Breast epithelium (tissue), 4 donors: ENCODE data around the gene TMEM217. TPM values are rescaled to one million over a fixed set of nuclear protein-coding genes. Genes with fewer than 3 reads are reported as not detected.

Experiments
- DNase-seq, 2 donors: peaks; one replicate each; pipeline ENCODE4 v3.0.0-alpha.2; 2019; ENCODE audit warnings: low spot score in 2 of 2
- H3K27ac ChIP-seq, 2 donors: fragments of 200-600 bp; sonication (generic) in 1 of 2; one replicate each; pipeline ENCODE4 v1.5.1; 2016 to 2019; ENCODE audit warnings: mild to moderate bottlenecking in 1 of 2
- H3K27me3 ChIP-seq, 2 donors: fragments of 200-600 bp; sonication (generic) in 1 of 2; one replicate each; pipeline versions ENCODE4 v1.5.1 to v1.6.0; 2017 to 2019; ENCODE audit warnings: control low read depth in 1 of 2, mild to moderate bottlenecking in 1 of 2
- H3K36me3 ChIP-seq: fragments of 200-600 bp; one replicate; pipeline ENCODE4 v1.5.1; 2019
- H3K4me1 ChIP-seq, 2 donors: fragments of 200-600 bp; sonication (generic); one replicate each; pipeline ENCODE4 v1.5.1; 2016 to 2019; ENCODE audit warnings: control low read depth in 1 of 2
- H3K4me3 ChIP-seq, 3 donors: fragments of 200-600 bp; sonication (generic); 1 replicate in 2 of 3; 2 replicates in 1 of 3; pipeline ENCODE4 v1.5.1; 2016 to 2019; ENCODE audit warnings: mild to moderate bottlenecking in 3 of 3, moderate library complexity in 2 of 3
- H3K9me3 ChIP-seq, 2 donors: fragments of 200-600 bp; sonication (generic) in 1 of 2; one replicate each; pipeline ENCODE4 v1.5.1; 2016 to 2019; ENCODE audit warnings: control low read depth in 1 of 2
- POLR2A ChIP-seq: fragments of 450-650 bp; IDR thresholded peaks from one replicate; pipeline ENCODE4 v1.6.1; 2016; ENCODE audit warnings: antibody characterized with exemption, mild to moderate bottlenecking, moderate library complexity
- POLR2AphosphoS5 ChIP-seq, 3 donors: sonication (generic); formaldehyde crosslinking; IDR thresholded peaks; one replicate each; pipeline ENCODE4 v1.6.1; 2017; ENCODE audit warnings: antibody characterized with exemption in 3 of 3
- intact Hi-C: fragments of 100-400 bp; cut with DNase I; formaldehyde crosslinking; loops from one replicate; pipeline ENCODE4 v1.15.1; 2023; ENCODE audit warnings: low total_unique reads
- total RNA-seq, 3 donors: library from RNA; depleted of rRNA; stranded (reverse); fragments of >200 nt; gene quantifications; one replicate each; pipeline ENCODE4 v1.1.0, GENCODE V29; 2016
- TF ChIP-seq, protein P1 (sequence below), 3 donors: fragments of 450-650 bp; IDR thresholded peaks; one replicate each; pipeline ENCODE4 v1.5.1; 2016 to 2017; ENCODE audit warnings: antibody characterized with exemption in 3 of 3, mild to moderate bottlenecking in 3 of 3, moderate library complexity in 3 of 3

Gene TMEM217
- total RNA-seq, 3 donors from 2014 or later, result 0.66 to 1.0 TPM; not detected in 1

- H3K4me1 ChIP-seq, result no peaks in the 10 kb centered on the region
- no peak overlapping the region for H3K4me3 ChIP-seq
- DNase-seq, result no peak
- TF ChIP-seq POLR2AphosphoS5 (IDR thresholded peaks at IDR 0.05) (no peak), POLR2A (no peak)
- TF ChIP-seq, protein P1, sequence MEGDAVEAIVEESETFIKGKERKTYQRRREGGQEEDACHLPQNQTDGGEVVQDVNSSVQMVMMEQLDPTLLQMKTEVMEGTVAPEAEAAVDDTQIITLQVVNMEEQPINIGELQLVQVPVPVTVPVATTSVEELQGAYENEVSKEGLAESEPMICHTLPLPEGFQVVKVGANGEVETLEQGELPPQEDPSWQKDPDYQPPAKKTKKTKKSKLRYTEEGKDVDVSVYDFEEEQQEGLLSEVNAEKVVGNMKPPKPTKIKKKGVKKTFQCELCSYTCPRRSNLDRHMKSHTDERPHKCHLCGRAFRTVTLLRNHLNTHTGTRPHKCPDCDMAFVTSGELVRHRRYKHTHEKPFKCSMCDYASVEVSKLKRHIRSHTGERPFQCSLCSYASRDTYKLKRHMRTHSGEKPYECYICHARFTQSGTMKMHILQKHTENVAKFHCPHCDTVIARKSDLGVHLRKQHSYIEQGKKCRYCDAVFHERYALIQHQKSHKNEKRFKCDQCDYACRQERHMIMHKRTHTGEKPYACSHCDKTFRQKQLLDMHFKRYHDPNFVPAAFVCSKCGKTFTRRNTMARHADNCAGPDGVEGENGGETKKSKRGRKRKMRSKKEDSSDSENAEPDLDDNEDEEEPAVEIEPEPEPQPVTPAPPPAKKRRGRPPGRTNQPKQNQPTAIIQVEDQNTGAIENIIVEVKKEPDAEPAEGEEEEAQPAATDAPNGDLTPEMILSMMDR (IDR thresholded peaks at IDR 0.05), result no peak
- no peaks in the 10 kb centered on the region for H3K27me3 ChIP-seq
- no peaks in the 10 kb centered on the region for H3K36me3 ChIP-seq
- intact Hi-C loops, result loop anchor here (5.0 kb wide), 1 partner anchor 823 kb away; no protein-coding TSS in a partner anchor
- H3K9me3 ChIP-seq, result no peaks in the 10 kb centered on the region
- no peak overlapping the region for H3K27ac ChIP-seq
These were observed 77.9 kb downstream of the TMEM217 start for GRCh38 chr6:37180075-37180474.

DNA sequence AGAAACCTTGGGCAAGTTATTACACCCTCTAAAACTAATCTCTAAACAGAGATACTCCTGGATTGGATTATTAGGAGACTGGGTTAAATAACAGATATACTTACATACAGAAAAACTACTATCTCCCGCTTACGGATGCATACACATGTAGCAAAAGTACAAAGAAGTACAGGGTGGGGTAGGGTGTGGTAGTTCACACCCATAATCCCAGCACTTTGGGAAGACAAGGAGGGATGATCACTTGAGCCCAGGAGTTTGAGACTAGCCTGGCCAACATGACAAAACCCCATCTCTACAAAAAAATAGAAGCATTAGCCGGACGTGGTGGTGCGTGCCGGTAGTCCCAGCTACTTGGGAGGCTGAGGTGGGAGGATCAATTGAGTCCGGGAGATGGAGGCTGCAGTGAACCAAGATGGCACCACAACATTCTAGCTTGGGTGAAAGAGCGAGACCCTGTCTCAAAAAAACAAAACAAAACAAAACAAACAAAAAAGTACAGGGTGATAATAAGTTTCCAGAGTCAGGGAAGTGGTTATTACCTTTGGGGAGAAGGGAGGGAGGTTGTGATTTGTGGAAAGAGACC lies 79.9 kb downstream of the TMEM217 start:
- TF ChIP-seq POLR2A (no peak), POLR2AphosphoS5 (IDR thresholded peaks at IDR 0.05) (no peak)
- TF ChIP-seq, protein P1 (IDR thresholded peaks at IDR 0.05), result no peak
- no peak overlapping the region for H3K4me3 ChIP-seq
- no peak overlapping the region for H3K27ac ChIP-seq
- no peak for DNase-seq
- H3K36me3 ChIP-seq, result no peaks in the 10 kb centered on the region
- H3K4me1 ChIP-seq, result no peaks in the 10 kb centered on the region
- no peaks in the 10 kb centered on the region for H3K9me3 ChIP-seq
- intact Hi-C loops, result loop anchor here (10.0 kb wide), 1 partner anchor 153 kb away; no protein-coding TSS in a partner anchor
- no peaks in the 10 kb centered on the region for H3K27me3 ChIP-seq

DNA sequence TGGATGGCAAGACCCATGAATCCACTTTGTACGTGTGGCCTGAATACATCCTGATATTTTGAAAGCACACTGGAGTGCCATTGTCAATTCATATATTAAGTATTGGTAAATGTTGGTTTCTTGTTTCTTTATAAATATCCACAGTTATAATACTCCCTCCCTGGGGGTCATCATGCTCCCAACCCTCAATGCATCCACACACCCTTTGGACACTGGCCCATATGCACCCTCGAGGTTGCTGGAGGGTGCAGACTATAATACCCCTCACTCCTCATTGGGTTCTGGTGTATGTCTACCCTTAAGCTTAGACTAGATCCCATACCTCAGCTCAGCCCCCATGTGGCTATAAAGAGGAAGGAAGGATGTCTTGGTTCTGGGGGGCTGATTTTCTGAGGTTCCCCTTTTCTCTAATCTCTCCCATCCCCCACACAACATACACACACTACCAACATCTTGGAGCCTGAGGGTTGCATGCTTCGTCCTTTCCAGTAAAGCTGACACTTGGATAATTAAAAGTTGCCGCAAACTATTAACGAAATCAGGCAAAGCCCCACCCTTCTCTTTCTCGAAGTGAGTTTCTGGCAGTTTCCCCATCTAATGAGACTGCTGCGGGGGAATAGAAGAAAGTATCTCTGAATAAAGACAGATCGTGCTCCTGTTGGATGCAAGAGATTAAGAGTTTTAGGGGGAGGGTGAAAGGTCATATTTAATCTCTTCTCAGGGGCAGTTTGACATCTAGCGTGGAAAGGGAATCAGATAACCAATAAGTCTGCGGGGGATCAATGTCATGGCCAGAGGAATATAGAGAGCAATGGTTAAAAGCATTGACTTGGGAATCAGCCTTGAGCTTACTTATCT lies 80.6 kb downstream of the TMEM217 start:
- Histone ChIP-seq H3K4me1 (peaks cover 0 to 6% of the 10 kb centered on the region in 2 donors), H3K27me3 (no peaks in the 10 kb centered on the region), H3K4me3 (no peak overlapping the region), H3K27ac (no peak overlapping the region), H3K36me3 (no peaks in the 10 kb centered on the region), H3K9me3 (no peaks in the 10 kb centered on the region)
- DNase-seq, result no peak
- intact Hi-C loops, result loop anchor here (10.0 kb wide), 1 partner anchor 153 kb away; no protein-coding TSS in a partner anchor
- no peak for TF ChIP-seq POLR2A
- TF ChIP-seq, protein P1 (IDR thresholded peaks at IDR 0.05), result no peak
- TF ChIP-seq POLR2AphosphoS5 (IDR thresholded peaks at IDR 0.05), result no peak

- no peak overlapping the region for H3K27ac ChIP-seq
- no peaks in the 10 kb centered on the region for H3K27me3 ChIP-seq
- peaks cover 0 to 7% of the 10 kb centered on the region in 2 donors for H3K4me1 ChIP-seq
- intact Hi-C loops, result loop anchor here (10.0 kb wide), 1 partner anchor 152 kb away; no protein-coding TSS in a partner anchor
- DNase-seq, result no peak
- no peaks in the 10 kb centered on the region for H3K9me3 ChIP-seq
- TF ChIP-seq POLR2A, result no peak
- H3K4me3 ChIP-seq, result no peak overlapping the region
- no peaks in the 10 kb centered on the region for H3K36me3 ChIP-seq
These were observed 81.5 kb downstream of the TMEM217 start for GRCh38 chr6:37176268-37177076.
